NCI-H524 (cell line): Measurements from ENCODE around the gene MTMR1.

Experiments used
- DNase-seq, 2 experiments: peaks; one replicate each; lab custom pipeline; 2025; lab: John Stamatoyannopoulos, UW

Gene MTMR1

DNA sequence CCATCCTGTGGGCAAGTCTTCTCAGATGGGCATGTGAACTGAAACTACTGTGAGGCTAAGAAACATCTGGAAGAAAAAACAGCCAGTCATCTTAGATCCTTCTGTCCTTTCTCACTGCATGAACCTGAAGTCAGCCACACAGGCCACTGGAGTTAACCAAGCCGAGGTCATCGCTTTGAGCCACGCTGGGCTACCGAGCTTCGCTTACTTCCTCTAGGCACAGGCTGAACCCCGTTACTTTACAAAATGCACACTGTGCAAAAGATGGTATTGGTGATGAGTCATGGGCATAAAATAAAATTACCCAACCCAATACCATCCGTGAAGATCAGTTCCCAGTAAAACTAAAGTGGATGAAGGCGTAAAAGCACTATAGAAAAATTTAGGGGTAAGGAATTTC, 86.2 kb downstream of the MTMR1 start:
- DNase-seq: no peak

DNA sequence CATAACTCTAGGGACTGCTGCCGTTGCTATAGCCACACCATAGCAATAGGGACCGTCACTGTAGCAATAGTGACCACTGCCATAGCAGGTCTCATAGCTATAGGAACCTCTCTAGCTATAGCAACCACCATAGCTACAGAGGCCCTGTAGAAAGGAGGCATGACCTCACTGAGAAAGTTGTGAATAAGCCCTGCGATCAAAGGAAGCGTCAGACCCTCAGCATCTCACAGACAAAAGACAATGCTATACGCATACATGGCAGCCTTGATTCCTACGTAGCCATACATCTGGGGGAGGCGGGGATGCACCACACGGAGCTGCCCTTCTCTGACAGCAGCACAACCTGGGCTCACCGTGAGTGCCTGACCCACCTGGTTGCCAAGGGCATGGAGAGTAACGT, 88.5 kb downstream of the MTMR1 start:
- DNase-seq: no peak

- DNase-seq: no peak
These were observed 96.8 kb downstream of the MTMR1 start for GRCh38 chrX:150790021-150790420.

GRCh38 chrX:150792949-150793527, 99.8 kb downstream of the MTMR1 start:
- no peak for DNase-seq

GRCh38 chrX:150805736-150806135, 112.5 kb downstream of the MTMR1 start:
- no peak for DNase-seq

- no peak for DNase-seq
These were observed 113.6 kb downstream of the MTMR1 start for GRCh38 chrX:150806827-150807226.

DNA sequence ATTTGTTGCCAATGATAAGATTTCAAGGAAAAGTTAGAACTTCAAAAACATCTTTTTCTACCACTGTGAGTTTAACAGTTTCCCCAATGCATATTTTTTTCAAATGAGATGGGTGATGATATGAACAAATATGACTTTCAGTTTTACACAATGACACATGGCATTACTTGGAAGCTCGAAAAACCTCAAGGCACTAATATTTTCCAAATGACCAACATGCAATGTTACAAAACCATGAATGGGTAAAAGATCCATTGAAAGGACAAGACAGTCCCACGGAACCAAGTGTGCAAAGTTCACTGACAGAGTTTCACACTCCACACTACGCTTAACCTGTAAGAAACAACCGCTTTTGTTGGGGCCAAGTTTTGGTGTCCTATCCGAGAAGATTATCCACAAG, 120.7 kb downstream of the MTMR1 start:
- no peak for DNase-seq
